MM.1S (cell line): ENCODE data around the gene ARHGAP25.

Experiments used
- EZH2 ChIP-seq: fragments of 300-600 bp; sonication (generic); optimal IDR thresholded peaks from 2 replicates; pipeline ENCODE3; 2017; ENCODE audit warnings: low read depth, mild to moderate bottlenecking, antibody characterized with exemption, low read length, mixed read lengths
- EZH2phosphoT487 ChIP-seq: fragments of 300-600 bp; sonication (generic); IDR thresholded peaks from 2 replicates; pipeline ENCODE4 v1.6.1; 2018; ENCODE audit warnings: antibody characterized with exemption, low read length
- TF ChIP-seq, protein P1 (sequence below): fragments of 300-600 bp; sonication (generic); IDR thresholded peaks from 2 replicates; pipeline ENCODE4 v1.5.1; 2016; ENCODE audit warnings: antibody characterized with exemption, low read length, mixed read lengths

DNA sequence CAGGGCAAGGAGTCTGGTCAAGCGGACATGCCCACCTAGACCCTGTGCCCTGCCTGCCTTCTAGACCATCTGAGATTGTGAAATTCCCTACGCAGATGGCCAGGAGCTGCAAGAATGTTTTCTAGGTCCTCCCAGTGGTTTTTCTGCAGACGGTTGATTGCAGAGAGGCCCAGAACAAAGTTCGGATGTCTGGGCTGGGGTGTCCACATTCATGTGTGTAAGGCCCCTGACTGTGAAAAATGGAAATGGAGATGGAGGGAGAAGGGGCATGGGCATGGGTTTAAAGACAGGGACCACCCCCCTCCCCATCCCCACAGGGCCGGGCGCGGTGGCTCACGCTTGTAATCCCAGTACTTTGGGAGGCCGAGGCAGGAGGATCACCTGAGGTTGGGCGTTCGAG lies 11.8 kb downstream of the ARHGAP25 start:
- TF ChIP-seq, protein P1, sequence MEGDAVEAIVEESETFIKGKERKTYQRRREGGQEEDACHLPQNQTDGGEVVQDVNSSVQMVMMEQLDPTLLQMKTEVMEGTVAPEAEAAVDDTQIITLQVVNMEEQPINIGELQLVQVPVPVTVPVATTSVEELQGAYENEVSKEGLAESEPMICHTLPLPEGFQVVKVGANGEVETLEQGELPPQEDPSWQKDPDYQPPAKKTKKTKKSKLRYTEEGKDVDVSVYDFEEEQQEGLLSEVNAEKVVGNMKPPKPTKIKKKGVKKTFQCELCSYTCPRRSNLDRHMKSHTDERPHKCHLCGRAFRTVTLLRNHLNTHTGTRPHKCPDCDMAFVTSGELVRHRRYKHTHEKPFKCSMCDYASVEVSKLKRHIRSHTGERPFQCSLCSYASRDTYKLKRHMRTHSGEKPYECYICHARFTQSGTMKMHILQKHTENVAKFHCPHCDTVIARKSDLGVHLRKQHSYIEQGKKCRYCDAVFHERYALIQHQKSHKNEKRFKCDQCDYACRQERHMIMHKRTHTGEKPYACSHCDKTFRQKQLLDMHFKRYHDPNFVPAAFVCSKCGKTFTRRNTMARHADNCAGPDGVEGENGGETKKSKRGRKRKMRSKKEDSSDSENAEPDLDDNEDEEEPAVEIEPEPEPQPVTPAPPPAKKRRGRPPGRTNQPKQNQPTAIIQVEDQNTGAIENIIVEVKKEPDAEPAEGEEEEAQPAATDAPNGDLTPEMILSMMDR, result no peak
- TF ChIP-seq EZH2phosphoT487, result no peak
- TF ChIP-seq EZH2, result no peak
